Cerebellar nuclear complex (tissue), 1 donor: ENCODE data around the gene DHH.

Experiments
- DNase-seq, 2 experiments: peaks; one replicate each; lab custom pipeline; 2025; lab: John Stamatoyannopoulos, UW

DHH gene

GRCh38 chr12:49109641-49110463 is 15.3 kb upstream of the DHH start:
- no peak for DNase-seq

- no peak for DNase-seq
Measured at GRCh38 chr12:49108958-49109404, 14.4 kb upstream of the DHH start.

GRCh38 chr12:49105504-49106084 is 11.0 kb upstream of the DHH start:
- no peak for DNase-seq

GRCh38 chr12:49104822-49105221 is 10.2 kb upstream of the DHH start:
- no peak for DNase-seq

- DNase-seq: no peak
Measured at GRCh38 chr12:49100380-49100779, 5.8 kb upstream of the DHH start.

GRCh38 chr12:49098703-49099102 is 4.1 kb upstream of the DHH start:
- no peak for DNase-seq

GRCh38 chr12:49098035-49098451 is 3.4 kb upstream of the DHH start:
- DNase-seq: no peak

DNA sequence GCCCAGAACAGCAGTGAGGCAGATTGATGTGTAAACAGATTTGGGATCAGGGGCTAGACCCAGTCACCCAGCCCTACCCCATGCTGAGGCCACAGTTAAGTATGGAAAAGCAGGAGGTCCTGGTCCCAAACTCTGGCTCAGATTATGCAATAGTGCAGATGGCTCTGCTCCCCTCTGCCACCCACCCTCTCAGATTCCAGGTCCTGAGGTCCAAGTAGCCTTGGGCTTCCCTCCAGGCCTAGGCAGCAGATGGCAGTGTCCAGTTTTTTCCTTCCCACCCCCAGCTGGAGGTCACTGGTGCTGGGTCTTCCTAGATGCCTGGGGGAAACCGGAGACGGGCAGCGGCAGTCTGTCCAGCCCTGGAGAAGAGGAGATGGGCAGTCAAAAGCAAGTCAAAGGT is 2.8 kb upstream of the DHH start:
- DNase-seq: no peak

DNA sequence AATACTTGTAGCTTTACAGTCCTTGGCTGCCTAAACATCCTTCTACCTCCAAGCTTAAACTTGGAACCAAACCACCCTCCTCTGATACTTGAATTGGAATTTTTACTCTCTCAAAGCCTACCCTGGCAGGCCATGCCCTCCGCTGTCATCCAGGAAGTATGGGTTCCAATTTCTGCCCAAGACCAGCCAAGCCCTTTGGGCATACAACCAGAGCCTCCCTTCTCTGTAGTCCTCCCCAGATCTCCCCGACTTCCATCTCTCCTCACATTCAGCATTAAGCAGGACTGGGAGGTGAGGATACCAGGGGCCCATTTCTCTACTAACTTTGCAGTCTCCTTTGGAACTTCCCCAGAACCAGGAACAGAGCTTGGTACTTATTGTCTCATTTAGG is 369 bp upstream of the DHH start:
- DNase-seq: no peak

GRCh38 chr12:49093792-49094159 is 825 bp downstream of the DHH start:
- no peak for DNase-seq

DNA sequence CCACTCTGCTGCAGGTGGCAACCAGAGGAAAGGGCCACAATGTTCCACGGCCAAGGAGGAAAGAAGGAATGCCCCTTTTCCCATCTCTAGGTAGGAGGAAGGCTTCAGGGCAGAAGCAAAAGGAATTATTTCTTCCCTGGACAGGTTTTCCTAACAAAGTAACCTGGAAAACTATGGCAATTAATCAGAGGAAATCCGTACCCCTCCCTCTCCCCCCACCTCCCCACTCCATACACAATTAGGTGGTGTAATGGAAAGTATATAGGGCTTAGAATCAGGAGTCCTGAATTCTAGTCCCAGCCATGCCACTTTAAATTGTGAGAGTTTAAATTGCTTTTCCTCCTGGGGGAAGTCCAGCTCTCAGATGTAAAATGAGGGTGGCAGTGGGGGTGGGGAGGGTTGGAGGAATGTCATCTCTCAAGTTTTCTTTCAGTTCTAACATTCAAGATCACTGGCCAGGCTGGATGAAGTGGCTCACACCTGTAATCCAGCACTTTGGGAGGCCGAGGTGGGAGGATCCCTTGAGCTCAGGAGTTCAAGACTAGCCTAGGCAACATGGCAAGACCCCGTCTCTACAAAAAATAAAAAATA is 1.7 kb downstream of the DHH start:
- no peak for DNase-seq

GRCh38 chr12:49092086-49092815 is 2.4 kb downstream of the DHH start:
- no peak for DNase-seq

GRCh38 chr12:49091836-49092085 is 2.8 kb downstream of the DHH start:
- no peak for DNase-seq

DNA sequence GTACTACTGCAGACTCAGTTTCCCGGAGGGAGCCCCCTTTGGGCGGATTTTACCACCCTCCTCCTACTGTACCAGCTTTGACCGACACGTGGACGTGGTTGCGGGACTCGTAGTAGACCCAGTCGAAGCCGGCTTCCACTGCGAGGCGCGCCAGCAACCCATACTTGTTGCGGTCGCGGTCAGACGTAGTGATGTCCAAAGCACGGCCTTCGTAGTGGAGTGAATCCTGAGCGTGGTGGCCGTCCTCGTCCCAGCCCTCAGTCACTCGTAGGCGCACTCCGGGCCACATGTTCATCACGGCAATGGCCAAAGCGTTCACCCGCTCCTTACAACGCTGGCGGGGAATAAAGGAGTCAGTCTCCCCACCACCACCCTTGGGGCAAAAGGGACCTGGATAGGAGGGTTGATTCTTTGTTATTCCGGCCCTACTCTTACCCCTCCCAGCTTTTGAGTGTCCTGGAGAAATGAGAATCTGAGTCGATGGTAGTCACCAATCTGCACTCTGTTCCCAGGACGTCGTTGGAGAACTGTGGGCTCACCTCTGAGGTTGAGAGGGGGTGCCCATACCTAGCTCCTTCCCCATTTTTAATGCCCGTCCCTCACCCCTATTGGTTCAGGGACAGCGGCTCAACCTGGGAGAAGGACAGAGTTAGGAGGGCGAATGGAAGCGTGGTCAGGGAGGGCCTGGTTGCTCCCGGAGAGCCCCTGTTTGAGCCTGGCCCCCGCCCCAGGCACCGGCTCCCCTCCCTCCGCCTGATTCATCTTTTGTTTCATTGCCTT is 3.4 kb downstream of the DHH start:
- no peak for DNase-seq

GRCh38 chr12:49089821-49090773 is 4.5 kb downstream of the DHH start:
- no peak for DNase-seq

DNA sequence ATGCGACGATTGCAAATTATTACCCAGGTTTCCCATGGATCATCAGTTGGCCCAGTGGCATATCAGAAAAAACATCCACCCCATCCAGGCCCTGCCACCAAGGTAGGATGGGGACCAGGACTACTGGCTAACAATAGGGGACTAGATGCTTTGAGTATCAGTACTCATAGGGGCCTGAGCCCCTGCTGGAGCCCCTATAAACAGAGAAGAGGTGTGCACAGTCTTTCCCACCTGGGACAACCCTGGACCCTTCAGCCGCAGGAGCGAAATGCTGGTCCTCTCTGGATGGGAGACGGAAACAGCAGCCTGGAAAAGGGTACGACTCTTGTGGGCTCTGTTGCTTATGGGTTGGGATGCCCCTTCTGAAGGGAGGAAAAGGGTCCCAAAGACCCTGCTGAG is 5.7 kb downstream of the DHH start:
- no peak for DNase-seq

GRCh38 chr12:49088150-49088931 is 6.3 kb downstream of the DHH start:
- DNase-seq: peak; percentile 56 to 83

DNA sequence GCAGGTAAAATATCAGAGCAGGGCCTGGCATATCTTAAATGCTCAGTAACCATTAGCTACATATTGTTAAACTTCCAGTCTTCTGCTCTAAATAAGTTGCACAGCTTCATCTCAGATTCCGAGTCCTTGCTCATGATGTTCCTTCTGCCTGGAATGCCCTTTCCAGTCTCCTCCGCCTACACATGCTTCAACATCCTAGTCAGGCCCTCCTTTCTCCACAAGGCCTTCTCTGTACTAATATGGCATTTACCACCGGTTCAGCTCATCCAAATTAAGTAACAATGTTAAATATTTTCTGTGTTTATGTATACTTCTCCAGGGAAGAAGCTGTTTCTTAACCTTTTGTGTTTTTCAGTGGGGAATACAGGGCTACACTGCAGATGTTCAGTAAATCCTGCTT is 8.5 kb downstream of the DHH start:
- DNase-seq: no peak

DNA sequence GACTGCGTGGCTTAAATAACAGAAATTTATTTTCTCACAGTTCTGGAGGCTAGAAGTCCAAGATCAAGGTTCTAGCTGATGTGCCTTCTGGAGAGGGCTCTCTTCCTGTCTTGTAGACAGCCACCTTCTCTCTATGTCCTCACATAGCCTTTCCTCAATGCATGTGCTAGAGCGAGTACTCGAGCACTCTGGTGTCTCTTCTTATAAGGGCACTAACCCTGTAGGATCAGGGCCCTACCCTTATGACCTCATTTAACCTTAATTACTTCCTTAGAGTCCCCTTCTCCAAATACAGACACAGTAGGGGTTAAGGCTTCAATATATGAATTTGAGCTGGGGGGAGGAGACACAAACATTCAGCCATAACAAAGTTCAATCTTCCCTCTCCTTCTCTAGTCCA is 10.2 kb downstream of the DHH start:
- DNase-seq: no peak

- no peak for DNase-seq
Measured at GRCh38 chr12:49079793-49080192, 14.8 kb downstream of the DHH start.
